ENCODE measurements around the gene PRR18. TPM values are rescaled to one million over a fixed set of nuclear protein-coding genes. Genes with fewer than 3 reads are reported as not detected.

The PRR18 gene
- total RNA-seq, 1 donor: not detected

DNA sequence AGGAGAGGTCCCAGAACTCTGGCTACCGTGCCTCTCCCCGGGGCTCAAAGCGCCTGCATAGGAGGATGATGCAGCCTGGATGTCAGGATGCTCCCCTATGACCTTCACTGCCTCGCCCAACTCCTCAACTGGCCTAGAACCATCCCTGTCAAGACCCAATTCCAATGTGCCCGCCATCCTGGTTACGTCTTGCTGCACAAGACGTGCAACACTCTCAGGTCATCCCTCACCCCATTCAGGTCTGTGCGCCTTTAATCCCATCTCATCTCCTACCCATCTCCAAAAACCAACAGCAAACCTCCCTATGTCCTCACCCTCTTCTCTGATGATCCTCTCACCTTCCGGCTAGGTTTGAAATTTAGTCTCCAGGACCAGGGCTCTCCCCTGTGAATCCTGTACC, 30.7 kb upstream of the PRR18 start:
- peaks cover 88% of the 10 kb centered on the region for H3K79me2 ChIP-seq (ENCODE audit: insufficient read depth, low read length)
- H3K36me3 ChIP-seq (ENCODE audit: insufficient read depth, low read length): peaks cover 28% of the 10 kb centered on the region
- H3K4me1 ChIP-seq (ENCODE audit: insufficient read depth, low read length): peaks cover 14% of the 10 kb centered on the region
- H3K27me3 ChIP-seq (ENCODE audit: insufficient read depth, low read length): no peaks in the 10 kb centered on the region
- H3K9me3 ChIP-seq (ENCODE audit: low read depth, low read length): no peaks in the 10 kb centered on the region
- H2AFZ ChIP-seq (ENCODE audit: low read length): no peak overlapping the region
- peaks cover 60% of the 10 kb centered on the region for H4K20me1 ChIP-seq (ENCODE audit: insufficient read depth, low read length)
- no peak overlapping the region for H3K4me3 ChIP-seq (ENCODE audit: insufficient read depth, low read length)
- H3K4me2 ChIP-seq (ENCODE audit: insufficient read depth, low read length): no peak overlapping the region
- DNase-seq (ENCODE audit: insufficient read length, low spot score, missing footprints): peak; percentile 83
- no peak overlapping the region for H3K27ac ChIP-seq (ENCODE audit: low read depth, low read length)
- no peak for TF ChIP-seq CTCF (IDR thresholded peaks at IDR 0.05; ENCODE audit: extremely low read depth, low read depth, low read length)

GRCh38 chr6:166336847-166337246, 28.7 kb upstream of the PRR18 start:
- Histone ChIP-seq H4K20me1 (ENCODE audit: insufficient read depth, low read length) (peaks cover 77% of the 10 kb centered on the region), H3K4me3 (ENCODE audit: insufficient read depth, low read length) (no peak overlapping the region), H3K4me1 (ENCODE audit: insufficient read depth, low read length) (peaks cover 15% of the 10 kb centered on the region), H3K27me3 (ENCODE audit: insufficient read depth, low read length) (no peaks in the 10 kb centered on the region), H3K36me3 (ENCODE audit: insufficient read depth, low read length) (peaks cover 28% of the 10 kb centered on the region), H3K27ac (ENCODE audit: low read depth, low read length) (no peak overlapping the region), H3K79me2 (ENCODE audit: insufficient read depth, low read length) (peaks cover 100% of the 10 kb centered on the region), H3K9me3 (ENCODE audit: low read depth, low read length) (no peaks in the 10 kb centered on the region), H2AFZ (ENCODE audit: low read length) (no peak overlapping the region), H3K4me2 (ENCODE audit: insufficient read depth, low read length) (no peak overlapping the region)
- TF ChIP-seq CTCF (IDR thresholded peaks at IDR 0.05; ENCODE audit: extremely low read depth, low read depth, low read length): no peak
- no peak for DNase-seq (ENCODE audit: insufficient read length, low spot score, missing footprints)

- peaks cover 74% of the 10 kb centered on the region for H4K20me1 ChIP-seq (ENCODE audit: insufficient read depth, low read length)
These were observed 27.4 kb upstream of the PRR18 start for GRCh38 chr6:166335378-166336302.

More at GRCh38 chr6:166335378-166336302, 27.4 kb upstream of the PRR18 start:
- Histone ChIP-seq H3K4me3 (ENCODE audit: insufficient read depth, low read length) (no peak overlapping the region), H2AFZ (ENCODE audit: low read length) (no peak overlapping the region), H3K79me2 (ENCODE audit: insufficient read depth, low read length) (peaks cover 100% of the 10 kb centered on the region), H3K27ac (ENCODE audit: low read depth, low read length) (no peak overlapping the region), H3K4me2 (ENCODE audit: insufficient read depth, low read length) (no peak overlapping the region), H3K36me3 (ENCODE audit: insufficient read depth, low read length) (peaks cover 28% of the 10 kb centered on the region), H3K4me1 (ENCODE audit: insufficient read depth, low read length) (peaks cover 6% of the 10 kb centered on the region), H3K27me3 (ENCODE audit: insufficient read depth, low read length) (no peaks in the 10 kb centered on the region), H3K9me3 (ENCODE audit: low read depth, low read length) (no peaks in the 10 kb centered on the region)
- TF ChIP-seq CTCF (IDR thresholded peaks at IDR 0.05; ENCODE audit: extremely low read depth, low read depth, low read length): no peak
- DNase-seq (ENCODE audit: insufficient read length, low spot score, missing footprints): no peak

Measured in osteoblast (primary cell).